HG02610 (cell line): ENCODE measurements around the gene VPS13C.

Experiments used
- ATAC-seq: cut with Tn5 transposase; IDR thresholded peaks from one replicate; pipeline ENCODE4 v1.9.1; 2021; ENCODE audit warnings: mild to moderate bottlenecking, moderate library complexity; ENCODE audit not compliant: unreplicated experiment

The VPS13C gene

DNA sequence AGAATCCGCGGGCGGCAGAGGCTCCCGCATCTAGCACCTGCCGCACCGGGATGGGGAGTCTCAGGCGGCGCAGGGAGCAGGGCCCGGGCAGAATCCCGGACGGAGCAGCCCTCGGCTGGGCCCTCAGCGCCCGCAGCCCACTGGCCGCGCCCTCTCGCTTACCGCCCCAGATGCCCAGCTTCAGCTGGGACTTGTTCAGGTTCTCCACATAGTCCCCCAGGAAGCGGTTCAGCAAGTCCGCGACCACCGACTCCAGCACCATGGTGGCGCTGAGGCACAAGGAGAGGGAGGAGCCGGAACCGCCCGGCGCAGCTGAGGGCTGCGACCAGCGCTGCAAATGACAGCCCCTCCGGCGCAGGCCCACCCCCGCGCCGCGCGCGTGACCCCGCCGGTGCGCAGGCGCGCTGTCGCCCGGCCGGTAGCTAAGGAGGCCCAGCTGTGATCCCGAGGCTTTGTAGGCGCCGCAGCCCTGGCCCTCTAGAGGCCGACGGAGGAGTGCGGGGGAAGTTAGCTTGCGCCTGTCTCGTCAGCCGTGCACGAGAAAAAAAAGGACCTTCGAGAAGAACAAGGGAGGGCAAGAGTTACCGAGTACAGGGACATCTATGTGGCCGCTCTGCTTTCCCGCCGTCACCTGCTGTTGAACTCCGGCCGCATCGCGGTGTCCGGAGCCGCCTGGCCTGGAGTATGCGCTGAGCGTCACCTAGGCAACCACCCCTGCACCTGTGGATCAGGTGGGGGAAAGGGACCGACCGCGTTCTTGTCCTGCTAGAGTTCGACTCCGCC is at the start of gene VPS13C:
VPS13C (minus strand) TSS at position 335 of the 783 bp plus-strand sequence; CDS start at position 262, 73 bp downstream.
- peak; percentile 86 for ATAC-seq

DNA sequence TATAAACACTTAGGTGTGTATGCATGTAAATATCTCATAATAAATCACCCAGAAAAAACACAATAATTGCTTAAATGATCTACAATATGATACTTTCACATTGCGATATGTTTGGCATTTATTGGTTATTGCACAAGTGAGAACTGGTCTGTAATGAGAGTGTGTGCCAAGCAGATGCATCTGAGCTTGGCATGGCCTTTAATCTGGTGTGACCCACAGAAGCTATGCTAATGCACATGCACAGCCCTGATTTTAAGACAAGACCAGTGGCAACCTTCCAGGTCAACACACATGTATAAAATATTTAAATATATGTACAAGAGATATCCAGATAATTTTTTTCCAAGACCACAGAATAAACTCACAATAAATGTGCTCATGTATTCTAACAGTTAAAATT is 49.2 kb upstream of the VPS13C start:
- ATAC-seq: no peak

DNA sequence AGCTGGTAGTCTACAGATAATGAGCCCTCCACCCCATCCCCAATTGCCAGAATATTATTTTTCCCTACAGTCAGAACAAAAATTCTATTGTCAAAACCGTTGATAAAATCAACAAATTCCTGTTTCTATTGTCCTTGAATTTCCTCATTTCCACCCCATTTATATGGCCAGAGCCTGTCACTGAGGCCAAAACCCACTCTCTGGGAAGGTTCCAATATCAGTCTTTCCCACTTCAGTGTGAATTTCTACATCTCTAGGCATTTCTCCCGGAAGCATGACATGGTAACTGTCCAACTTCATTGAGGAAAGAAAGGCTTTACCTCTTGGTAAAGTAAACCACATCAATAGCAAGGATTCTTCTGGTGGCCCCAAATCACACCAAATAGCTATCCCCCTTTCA is 48.2 kb upstream of the VPS13C start:
- ATAC-seq: no peak

DNA sequence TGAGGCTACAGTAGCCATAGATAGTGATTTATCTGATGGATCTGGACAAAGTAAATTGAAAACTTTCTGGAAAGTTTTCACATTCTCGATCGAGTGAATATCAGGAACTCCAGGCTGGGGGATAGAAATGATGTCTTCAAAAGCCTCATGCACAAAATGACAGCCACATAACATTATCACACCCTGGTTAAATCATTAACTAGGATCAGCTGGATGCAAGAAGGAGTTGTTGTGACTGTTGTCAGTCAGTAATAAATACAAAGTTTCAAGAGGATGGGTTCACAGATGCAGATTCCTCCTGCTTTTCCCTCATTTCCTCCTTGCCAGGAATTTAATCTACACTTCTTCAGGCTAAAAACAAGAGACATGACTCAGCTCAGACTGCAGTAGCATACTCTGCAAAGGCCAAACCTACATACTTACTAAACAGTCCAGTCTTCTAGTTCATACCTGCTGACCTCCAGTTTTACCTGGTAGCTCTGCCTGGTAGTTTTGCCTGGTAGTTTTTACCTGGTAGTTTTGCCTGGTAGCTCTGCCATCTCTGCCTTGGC is 47.4 kb upstream of the VPS13C start:
- no peak for ATAC-seq

GRCh38 chr15:62106096-62106495 is 45.8 kb upstream of the VPS13C start:
- no peak for ATAC-seq

DNA sequence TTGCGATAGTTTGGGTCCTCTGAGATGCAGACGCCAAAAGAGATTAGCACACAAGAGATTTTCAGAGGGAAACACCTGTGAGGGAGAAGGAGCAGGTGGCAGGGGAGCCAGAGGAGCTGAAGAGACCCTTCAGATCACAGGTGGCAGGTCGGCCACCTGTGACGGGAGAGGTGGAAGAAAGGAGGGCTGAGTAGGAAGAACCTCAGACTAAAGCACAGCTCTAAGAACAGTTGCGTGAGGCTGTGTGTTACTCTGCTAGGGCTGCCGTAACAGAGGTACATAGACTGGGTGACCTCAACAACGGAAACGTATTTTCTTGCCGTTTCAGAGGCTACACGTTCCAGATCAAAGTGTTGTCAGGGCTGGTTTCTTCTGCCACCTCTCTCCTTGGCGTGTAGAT is 45.0 kb upstream of the VPS13C start:
- no peak for ATAC-seq

DNA sequence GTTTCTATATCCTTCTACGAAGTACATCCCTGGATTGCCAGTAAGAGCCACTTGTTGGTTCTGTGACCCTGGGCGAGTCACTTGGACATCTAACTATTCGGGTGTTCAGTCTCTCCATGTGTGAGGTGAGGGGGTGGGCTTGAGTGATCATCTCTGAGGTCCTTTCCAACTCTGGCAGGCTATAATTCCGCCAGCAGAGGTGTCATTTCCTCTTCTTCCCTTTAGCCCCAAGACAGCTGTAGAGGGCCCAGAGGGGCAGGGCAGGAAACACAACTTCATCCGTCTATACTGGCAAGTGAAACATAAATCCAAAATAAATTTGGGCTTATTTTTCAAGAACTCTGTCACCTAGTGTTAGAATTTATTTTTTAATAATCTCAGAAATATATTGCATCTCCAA is 44.6 kb upstream of the VPS13C start:
- ATAC-seq: no peak

DNA sequence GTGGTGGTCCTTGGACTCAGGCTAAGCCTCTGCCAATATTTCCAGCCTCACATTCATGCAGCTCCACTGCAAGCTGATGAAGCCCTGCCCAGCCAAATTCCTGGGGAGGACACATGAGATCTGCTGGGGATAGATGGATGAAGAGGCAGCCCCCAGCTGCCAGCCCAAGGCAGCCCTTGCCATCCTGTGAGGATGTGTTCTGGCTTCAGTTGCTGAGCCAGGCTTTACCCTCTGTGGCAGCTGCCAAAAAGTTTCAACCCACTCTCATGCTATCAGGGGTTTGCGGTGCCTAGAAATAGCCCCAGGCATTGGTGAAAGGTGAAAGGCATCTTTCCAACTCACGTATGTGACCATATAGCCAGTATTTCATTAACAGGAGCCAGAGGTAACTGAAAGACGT is 44.2 kb upstream of the VPS13C start:
- ATAC-seq: no peak

GRCh38 chr15:62103431-62103830 is 43.2 kb upstream of the VPS13C start:
- no peak for ATAC-seq

- ATAC-seq: no peak
Observed at GRCh38 chr15:62099094-62099601, 38.9 kb upstream of the VPS13C start.

DNA sequence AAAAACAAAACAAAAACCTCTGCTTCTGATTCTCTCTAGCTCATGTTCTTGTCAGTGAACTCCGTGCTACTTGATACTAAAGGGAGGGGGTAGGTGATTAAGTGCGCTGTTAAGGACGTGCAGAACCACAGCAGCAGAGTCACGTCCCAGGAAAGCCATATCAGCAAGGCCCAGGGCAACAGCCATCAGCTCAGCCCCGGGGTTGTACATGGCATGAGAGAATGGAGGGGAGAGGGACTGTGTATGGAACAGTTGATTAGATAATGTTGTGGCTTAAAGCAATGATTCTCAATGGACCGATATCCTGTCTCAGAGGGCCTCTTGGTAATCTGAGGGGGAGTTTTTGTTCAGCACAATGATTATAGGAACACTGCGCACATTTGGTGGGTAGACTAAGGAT is 34.1 kb upstream of the VPS13C start:
- ATAC-seq: no peak

GRCh38 chr15:62093809-62094208 is 33.6 kb upstream of the VPS13C start:
- no peak for ATAC-seq

- ATAC-seq: no peak
Observed at GRCh38 chr15:62090988-62091387, 30.7 kb upstream of the VPS13C start.

GRCh38 chr15:62089616-62090015 is 29.4 kb upstream of the VPS13C start:
- ATAC-seq: no peak

- ATAC-seq: no peak
Observed at GRCh38 chr15:62088353-62088693, 28.1 kb upstream of the VPS13C start.

DNA sequence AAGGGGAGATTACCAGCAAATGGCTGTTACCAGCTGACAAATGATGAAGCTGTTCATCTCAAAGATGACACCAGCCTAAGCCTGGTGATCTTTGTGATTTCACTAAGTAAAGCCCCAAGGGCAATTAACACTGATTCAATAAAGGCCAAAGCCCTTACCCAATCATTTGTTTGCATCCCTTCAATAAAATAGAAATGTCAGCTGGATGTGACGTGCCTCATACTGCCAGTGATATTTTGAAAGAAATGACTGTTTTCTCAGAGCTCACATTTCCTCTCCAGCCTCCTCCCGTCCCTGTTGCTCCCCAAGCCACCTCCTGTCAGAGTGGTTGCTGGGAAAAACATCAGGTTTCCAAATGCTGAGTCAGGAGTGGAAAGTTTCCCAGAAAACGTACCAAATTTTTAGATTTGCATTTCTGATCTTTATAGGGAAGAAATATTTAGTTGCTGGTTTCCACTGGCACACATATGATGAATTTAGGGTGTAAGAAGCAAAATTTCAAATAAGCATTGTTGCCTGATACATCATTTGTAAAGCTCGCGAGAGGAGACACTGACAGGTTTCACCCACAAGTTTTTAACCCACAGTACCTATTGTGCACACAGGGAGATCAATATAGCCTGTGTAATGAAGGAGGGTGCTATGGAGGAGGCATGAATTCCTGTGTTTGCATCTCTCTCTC is 27.6 kb upstream of the VPS13C start:
- no peak for ATAC-seq

GRCh38 chr15:62085740-62086139 is 25.5 kb upstream of the VPS13C start:
- no peak for ATAC-seq

DNA sequence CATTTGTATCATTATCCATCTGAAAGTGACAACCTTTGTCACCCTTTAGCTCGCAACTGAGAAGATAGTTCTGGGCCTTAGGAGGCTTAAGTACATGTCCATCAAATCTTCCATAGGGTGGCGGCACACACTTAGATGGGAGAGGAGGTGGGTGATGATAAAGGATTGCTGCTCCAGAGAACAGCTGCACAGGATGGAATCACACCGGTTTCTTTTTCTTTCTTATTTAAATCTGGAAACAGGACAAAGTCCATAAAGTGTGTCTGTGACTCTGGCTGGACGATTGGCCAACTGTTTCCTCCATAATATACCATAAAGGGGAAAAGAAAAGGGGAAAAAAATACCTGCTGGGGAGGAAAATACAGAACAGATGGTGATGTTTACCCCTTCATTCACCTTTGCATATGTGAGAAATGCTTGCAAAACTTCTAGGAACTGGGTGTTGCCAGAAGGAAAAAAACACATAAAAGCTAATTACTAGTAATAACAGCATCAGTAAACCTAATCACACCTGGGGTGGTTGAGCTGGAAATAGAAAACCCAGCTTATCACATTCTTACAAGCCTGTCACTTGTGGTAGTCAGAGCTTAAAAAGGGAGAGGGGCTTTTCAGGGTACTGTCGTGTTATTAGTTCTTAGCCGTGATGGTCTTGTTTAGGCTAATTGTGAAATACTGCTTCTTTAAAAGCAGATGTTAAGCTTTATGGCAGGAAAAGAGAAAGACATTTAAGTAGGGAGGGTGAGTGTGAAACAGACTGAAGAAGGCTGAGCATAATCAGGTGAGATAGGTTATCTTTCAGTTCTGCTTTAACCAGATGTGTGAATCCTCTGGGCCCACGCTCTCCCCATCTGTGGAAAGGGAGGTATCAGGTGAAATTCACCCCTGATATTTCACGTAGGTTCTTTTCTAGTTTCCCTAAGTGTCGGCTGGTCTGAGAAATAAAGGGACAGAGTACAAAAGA is 23.2 kb upstream of the VPS13C start:
- no peak for ATAC-seq

DNA sequence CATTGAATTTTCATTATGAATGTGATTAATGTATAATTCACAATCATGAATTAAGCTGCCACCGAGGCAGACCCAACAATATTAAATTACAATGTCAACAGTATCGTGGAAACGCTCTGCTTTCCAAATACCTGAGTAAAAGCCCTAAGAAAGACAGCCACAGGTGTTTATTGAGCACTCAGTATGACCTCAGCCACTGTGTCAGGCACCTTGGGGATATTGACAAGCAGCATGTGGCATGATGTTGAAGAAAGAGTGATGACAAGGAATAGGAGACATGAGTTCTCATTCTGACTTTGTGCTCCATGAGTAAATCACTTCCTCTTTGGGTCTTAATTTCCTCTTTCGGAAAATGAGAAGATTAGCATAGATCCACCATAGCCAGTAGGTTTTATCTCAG is 19.3 kb upstream of the VPS13C start:
- ATAC-seq: no peak

GRCh38 chr15:62075595-62076277 is 15.5 kb upstream of the VPS13C start:
- ATAC-seq: no peak
